Right atrium auricular region (tissue), 2 donors: ENCODE results near the gene NUAK2. TPM values are rescaled to one million over a fixed set of nuclear protein-coding genes. Genes with fewer than 3 reads are reported as not detected.

ENCODE experiments used
- DNase-seq: peaks from one replicate; pipeline ENCODE4 v3.0.0-alpha.2; 2019; ENCODE audit warnings: low spot score
- H3K27ac ChIP-seq, 2 donors: fragments of 200-600 bp; sonication (generic); 1 replicate in 1 of 2; 2 replicates in 1 of 2; pipeline ENCODE4 v1.5.1; 2016 to 2019
- H3K27me3 ChIP-seq, 2 donors: fragments of 200-600 bp; sonication (generic); one replicate each; pipeline versions ENCODE4 v1.5.1 to v1.6.0; 2017 to 2019
- H3K36me3 ChIP-seq: fragments of 200-600 bp; sonication (generic); one replicate; pipeline ENCODE4 v1.5.1; 2016
- H3K4me1 ChIP-seq, 2 donors: fragments of 200-600 bp; sonication (generic); one replicate each; pipeline versions ENCODE4 v1.5.1 to v1.6.0; 2017 to 2019
- H3K4me3 ChIP-seq, 2 donors: fragments of 200-600 bp; sonication (generic); 1 replicate in 1 of 2; 2 replicates in 1 of 2; pipeline ENCODE4 v1.5.1; 2017 to 2019; ENCODE audit warnings: mild to moderate bottlenecking in 1 of 2, moderate library complexity in 1 of 2
- H3K9me3 ChIP-seq, 2 donors: fragments of 200-600 bp; sonication (generic); one replicate each; pipeline ENCODE4 v1.5.1; 2019
- CTCF ChIP-seq, 2 donors: fragments of 200-600 bp; sonication (generic); IDR thresholded peaks; one replicate each; pipeline ENCODE4 v1.5.1; 2019; ENCODE audit warnings: antibody characterized with exemption in 2 of 2
- total RNA-seq, 2 donors: library from RNA; depleted of rRNA; stranded (reverse); fragments of >200 nt; gene quantifications; one replicate each; pipeline ENCODE4 v1.1.0, GENCODE V29; 2016

Gene NUAK2
- total RNA-seq, 2 donors from 2014 or later, result 0.67 to 1.7 TPM

- H3K4me3 ChIP-seq, result no peak overlapping the region
Measured at GRCh38 chr1:205350691-205351141, 29.2 kb upstream of the NUAK2 start.

GRCh38 chr1:205350124-205350523 is 28.6 kb upstream of the NUAK2 start:
- Histone ChIP-seq H3K4me1 (no peaks in the 10 kb centered on the region), H3K36me3 (no peaks in the 10 kb centered on the region), H3K9me3 (no peaks in the 10 kb centered on the region), H3K4me3 (no peak overlapping the region), H3K27me3 (no peaks in the 10 kb centered on the region), H3K27ac (no peak overlapping the region)
- DNase-seq, result no peak
- no peak for TF ChIP-seq CTCF (IDR thresholded peaks at IDR 0.05)

More at GRCh38 chr1:205350691-205351141, 29.2 kb upstream of the NUAK2 start:
- Histone ChIP-seq H3K27ac (no peak overlapping the region), H3K36me3 (no peaks in the 10 kb centered on the region), H3K4me1 (no peaks in the 10 kb centered on the region), H3K9me3 (no peaks in the 10 kb centered on the region), H3K27me3 (no peaks in the 10 kb centered on the region)
- no peak for DNase-seq
- TF ChIP-seq CTCF (IDR thresholded peaks at IDR 0.05), result no peak

- DNase-seq, result no peak
- Histone ChIP-seq H3K36me3 (no peaks in the 10 kb centered on the region), H3K4me1 (peaks cover 0 to 8% of the 10 kb centered on the region in 2 donors), H3K9me3 (no peaks in the 10 kb centered on the region), H3K4me3 (no peak overlapping the region), H3K27me3 (peaks cover 0 to 10% of the 10 kb centered on the region in 2 donors), H3K27ac (no peak overlapping the region)
- TF ChIP-seq CTCF (IDR thresholded peaks at IDR 0.05), result no peak
Measured at GRCh38 chr1:205348554-205349487, 27.3 kb upstream of the NUAK2 start.

- no peaks in the 10 kb centered on the region for H3K9me3 ChIP-seq
- H3K4me3 ChIP-seq, result no peak overlapping the region
- H3K27ac ChIP-seq, result no peak overlapping the region
- DNase-seq, result no peak
- H3K36me3 ChIP-seq, result no peaks in the 10 kb centered on the region
- peaks cover 0 to 15% of the 10 kb centered on the region in 2 donors for H3K4me1 ChIP-seq
- TF ChIP-seq CTCF (IDR thresholded peaks at IDR 0.05), result no peak
- H3K27me3 ChIP-seq, result peaks cover 0 to 19% of the 10 kb centered on the region in 2 donors
Measured at GRCh38 chr1:205346956-205347574, 25.5 kb upstream of the NUAK2 start.

- Histone ChIP-seq H3K27me3 (peaks cover 0 to 19% of the 10 kb centered on the region in 2 donors), H3K36me3 (no peaks in the 10 kb centered on the region), H3K27ac (no peak overlapping the region), H3K4me1 (peaks cover 0 to 15% of the 10 kb centered on the region in 2 donors), H3K9me3 (no peaks in the 10 kb centered on the region), H3K4me3 (no peak overlapping the region)
- no peak for TF ChIP-seq CTCF (IDR thresholded peaks at IDR 0.05)
- DNase-seq, result no peak
Measured at GRCh38 chr1:205345761-205346160, 24.2 kb upstream of the NUAK2 start.
